Activated CD8-positive, alpha-beta memory T cell treated with anti-CD3 and anti-CD28 coated beads, Interleukin-2, amount 50 U/mL, for 48 hours (primary cell): ENCODE data around the gene FHAD1.
"Not testable (repeated sequence)": the region's sequence is repeated elsewhere in the genome, so short reads cannot be mapped to it uniquely, and the experiment has no call there.

Experiments
- DNase-seq: peaks from one replicate; pipeline ENCODE4 v3.0.0-alpha.2; 2020

FHAD1 gene

DNA sequence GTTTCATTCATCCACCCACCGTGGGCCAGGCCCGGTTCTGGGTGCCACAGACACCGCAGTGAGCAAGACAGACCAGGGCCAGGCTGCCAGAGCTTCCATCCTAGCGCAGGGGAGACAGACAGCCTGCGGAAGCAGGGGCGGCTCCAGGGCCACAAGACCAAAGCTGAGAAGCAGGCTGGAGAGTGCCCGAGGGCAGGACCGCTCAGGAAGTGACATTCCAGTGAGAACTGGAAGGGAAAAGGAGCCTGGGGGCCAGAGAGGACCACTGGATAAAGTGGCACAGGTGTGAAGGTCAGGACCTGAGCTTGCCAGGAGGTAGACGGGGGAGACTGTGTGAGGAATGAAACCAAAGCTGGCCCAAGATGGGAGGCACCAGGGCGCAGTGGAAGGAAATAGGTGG lies 103.1 kb downstream of the FHAD1 start:
- no peak for DNase-seq

DNA sequence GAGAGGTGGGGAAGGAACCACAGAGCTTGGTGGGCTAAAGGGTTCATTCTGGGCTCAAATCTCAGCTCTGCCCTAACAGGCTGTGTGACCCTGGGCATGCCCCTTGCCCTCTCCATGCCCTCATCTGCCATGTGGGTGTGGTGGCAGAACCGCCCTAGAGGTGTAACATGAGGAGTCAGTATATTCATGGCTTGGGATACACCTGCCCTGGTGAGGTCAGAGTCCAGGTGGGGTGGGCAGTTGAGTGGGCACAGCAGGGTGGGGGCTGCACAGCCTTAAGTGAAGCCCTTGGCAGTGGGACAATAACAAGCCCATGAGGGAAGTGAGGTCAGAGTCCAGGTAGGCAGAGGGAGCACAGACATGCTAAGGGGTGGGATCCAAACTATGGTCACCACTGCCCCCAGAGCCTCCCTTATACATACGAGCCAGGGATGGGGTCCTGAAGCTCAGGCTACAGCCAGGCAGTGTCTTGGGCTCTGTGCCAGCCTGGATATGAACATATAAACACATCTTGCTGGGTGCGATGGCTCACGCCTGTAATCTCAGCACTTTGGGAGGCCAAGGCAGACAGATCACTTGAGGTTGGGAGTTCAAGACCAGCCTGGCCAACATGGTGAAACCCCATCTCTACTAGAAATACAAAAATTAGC lies 103.7 kb downstream of the FHAD1 start:
- no peak for DNase-seq

DNA sequence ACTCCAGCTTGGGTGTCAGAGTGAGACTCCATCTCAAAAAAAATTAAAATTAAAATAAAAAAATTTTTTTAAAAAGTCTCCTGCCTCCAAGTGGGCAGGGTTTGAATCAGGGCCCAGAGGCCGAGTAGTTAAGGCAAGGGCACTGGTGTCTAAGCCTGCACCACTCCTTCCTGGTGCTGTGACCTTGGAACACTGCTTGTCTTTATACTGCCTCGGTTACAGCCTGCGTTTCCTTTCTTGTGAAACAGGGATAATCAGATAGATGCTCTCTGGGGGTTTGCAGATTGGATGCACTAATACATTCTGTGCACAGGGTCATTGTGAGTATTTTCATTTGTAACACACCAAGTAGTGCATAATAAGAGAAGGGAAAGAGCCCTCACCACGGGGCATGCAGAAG lies 104.3 kb downstream of the FHAD1 start:
- no peak for DNase-seq

- peak; percentile 66 for DNase-seq
Measured at GRCh38 chr1:15352128-15352957, 105.3 kb downstream of the FHAD1 start.

GRCh38 chr1:15353839-15354579 lies 107.0 kb downstream of the FHAD1 start:
- DNase-seq: no peak

DNA sequence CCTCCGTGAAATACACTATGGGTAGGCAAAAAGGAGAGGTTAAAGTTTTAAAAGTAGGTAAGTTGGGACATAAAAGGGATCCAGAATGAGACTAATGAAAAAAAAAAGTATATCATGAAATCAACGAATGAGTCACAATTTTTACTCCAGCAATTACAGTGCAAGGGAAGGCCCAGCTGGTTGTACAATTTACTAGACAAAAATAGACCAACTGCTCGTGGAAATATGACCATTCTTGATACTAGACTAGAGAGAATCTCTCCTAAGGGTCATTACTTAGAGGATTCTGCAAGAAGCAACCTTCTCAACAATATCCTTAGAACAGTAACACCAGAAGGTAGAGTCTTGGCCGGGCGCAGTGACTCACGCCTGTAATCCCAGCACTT lies 107.5 kb downstream of the FHAD1 start:
- no peak for DNase-seq

- no peak for DNase-seq
Measured at GRCh38 chr1:15355968-15356625, 109.1 kb downstream of the FHAD1 start.

- no peak for DNase-seq
Measured at GRCh38 chr1:15357612-15358207, 110.7 kb downstream of the FHAD1 start.

DNA sequence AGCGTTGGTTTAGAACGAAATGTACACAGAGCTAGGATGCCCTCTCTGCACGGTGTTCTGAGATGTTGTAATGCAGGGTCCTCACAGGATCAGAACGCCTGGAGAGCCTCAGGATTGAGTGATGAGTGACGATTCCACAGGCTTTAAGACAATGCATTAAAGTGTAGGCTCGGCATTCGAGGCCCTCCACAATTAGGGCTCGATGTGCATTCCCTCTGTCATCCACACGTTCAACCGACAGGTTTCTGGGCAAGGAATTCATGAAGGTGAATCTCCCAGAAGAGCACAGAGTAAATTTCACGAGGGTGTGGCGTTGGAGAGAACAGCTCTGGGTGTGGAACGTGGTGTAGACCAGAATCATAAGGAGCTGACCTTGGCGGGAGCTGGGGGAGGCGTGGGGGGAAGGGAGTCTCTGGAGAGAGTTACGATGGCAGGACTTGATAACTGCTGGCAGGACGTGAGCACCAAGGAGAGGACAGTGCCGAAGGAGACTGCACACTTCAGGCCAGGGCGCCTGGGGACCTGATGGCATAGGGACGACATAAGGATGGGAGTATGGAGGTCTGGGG lies 111.6 kb downstream of the FHAD1 start:
- no peak for DNase-seq

DNA sequence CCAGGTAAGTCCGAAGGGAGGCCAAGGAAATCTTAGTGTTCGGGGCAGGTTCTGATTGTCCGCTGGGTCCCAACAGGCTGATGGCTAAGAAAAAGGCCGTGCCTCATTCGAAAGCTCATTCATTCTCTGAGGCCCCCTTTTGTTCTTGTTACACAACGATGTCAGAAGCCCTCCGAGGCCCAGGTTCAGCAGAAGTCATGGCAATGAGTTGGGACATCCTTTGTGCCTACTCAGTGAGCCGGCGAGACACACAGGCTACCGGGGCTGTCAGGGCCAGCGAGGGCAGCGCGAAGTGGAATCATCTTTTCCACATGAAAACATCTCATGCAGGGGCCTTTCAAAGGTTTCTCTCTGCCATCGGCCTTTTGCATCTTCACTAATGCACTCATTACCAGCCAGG lies 113.7 kb downstream of the FHAD1 start:
- no peak for DNase-seq

DNA sequence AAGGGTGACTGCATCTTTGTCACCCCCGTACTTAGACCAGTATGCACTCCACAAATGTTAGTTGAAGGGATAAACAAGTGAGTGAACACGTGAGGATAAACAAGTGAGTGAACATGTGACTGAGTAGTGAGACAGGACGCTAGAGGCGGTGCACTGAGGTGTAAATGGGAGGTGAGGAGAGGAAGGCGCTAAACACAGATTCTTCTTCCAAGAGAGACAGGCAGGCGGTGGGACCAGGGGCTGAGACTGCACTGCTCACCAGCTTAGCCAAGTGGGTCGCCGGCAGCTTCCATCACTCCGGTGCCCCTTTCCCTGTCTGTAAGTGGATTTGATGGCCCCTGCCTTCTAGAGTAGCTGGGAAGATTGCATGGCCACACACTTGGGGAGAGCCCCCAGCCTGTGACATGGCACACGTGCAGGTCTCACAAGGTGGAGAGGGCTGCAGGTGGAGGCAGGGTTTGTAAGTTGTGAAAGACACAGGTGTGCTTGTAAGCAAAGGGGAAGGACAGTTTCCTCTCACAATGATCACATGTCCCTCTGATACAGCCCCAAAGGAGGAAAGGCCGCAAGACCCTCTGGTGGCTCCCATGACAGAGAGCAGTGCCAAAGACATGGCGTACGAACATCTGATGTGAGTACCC lies 115.2 kb downstream of the FHAD1 start:
- no peak for DNase-seq

- DNase-seq: no peak
Measured at GRCh38 chr1:15362737-15363128, 115.7 kb downstream of the FHAD1 start.

GRCh38 chr1:15364740-15365139 lies 117.7 kb downstream of the FHAD1 start:
- no peak for DNase-seq

DNA sequence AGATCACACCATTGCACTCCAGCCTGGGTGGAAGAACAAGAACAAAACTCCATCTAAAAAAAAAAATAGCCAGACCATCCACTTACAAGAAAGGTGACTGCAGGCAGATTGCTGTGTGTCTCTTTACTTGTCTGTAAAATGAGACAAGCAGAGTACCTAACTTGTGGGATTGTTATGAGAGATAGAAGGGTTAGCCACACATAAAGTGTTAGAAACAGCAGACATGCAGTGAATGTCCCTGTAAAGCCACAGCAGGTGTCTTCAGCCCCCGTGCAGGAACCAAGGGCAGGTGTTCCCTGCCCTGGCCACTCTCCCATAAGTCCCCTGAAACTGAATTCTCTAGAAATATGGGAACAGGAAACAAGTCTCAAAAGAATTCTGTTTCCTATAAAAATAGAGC lies 121.9 kb downstream of the FHAD1 start:
- DNase-seq: no peak

GRCh38 chr1:15370268-15370667 lies 123.2 kb downstream of the FHAD1 start:
- DNase-seq: no peak

DNA sequence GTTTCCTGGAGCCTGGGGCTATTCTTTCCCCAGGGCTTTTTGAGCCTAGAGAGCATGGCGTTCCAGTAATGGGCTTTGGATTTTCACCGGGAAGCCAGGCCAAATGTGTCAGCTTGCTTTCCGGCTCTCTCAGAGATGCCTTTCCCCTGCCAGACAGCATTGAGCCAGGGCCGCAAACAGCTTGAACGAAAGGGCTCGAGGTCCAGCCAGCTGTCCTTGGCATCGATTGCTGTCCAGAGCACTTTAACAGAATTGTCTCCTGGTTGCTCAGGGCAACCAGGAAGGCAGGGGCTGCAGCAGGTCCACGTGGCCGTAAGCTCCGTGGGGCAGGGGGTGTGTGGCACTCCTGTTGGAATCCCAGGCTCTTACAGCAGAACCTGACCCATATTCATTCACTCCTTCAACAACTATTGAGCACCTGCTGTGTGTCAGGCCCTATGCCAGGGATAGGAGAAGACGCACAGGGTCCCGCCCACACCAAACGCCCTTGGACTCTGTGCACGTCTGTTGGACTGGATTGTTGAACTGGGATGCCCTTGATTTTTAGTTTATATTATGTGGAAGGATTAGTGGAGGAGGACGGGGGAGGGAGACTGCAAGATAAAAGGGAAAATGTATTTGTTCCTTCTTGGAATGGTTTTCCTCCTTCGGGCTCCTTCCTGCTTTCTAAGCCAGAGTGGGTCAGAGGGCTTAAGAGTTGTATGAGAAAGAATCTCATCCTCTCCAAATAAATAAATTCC lies 123.9 kb downstream of the FHAD1 start:
- DNase-seq: no peak

- no peak for DNase-seq
Measured at GRCh38 chr1:15371610-15372545, 124.9 kb downstream of the FHAD1 start.

DNA sequence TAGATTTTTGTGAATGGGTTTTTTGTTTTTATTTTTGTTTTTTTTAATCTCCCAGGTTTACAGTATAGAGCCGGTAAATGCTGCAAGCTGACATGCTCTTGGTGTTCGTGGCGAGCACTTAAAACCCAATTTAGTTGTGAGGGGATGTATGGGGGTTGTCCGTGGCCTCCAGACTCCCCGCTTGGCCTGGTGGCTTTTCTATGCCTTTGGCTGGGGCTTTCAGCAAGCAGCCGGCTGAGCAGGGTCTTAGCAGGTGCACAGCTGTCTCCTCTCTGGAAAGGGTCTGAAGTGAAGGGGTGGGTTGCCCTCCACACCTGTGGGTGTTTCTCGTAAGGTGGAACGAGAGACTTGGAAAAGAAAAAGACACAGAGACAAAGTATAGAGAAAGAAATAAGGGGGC lies 131.7 kb downstream of the FHAD1 start:
- no peak for DNase-seq

- DNase-seq: not testable (repeated sequence)
Measured at GRCh38 chr1:15379151-15379550, 132.1 kb downstream of the FHAD1 start.
